ENCODE measurements around the gene GPS2. TPM values are rescaled to one million over a fixed set of nuclear protein-coding genes. Genes with fewer than 3 reads are reported as not detected.

The GPS2 gene
- total and polyA plus RNA-seq, 10 of the 15 experiments (the other 5 are each of a cell fraction or from before 2014, with no cell fraction given): 10.2 to 96.4 (median 42.5) TPM

DNA sequence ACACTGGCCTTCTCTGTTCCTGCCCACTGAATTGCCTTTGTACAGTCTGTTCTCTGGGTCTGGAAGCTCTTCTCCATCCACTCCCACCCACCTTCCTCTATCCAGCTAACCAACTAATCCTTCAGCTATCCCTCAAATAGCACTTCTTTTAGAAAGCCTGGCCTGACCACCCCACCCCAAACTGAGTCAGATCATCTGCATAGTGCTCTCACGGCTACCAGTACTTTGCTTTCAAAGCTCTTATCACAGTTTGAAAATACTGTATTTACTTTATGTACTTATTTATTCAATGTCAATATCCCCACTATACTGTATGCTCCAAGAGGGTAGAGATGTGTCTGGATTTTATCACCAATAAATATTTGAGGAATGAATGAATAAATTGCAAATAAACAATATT is 48.4 kb downstream of the GPS2 start:
- RAD21 ChIA-PET (ENCODE audit: unreplicated experiment): interaction anchor here (1.0 kb wide), 1 partner anchor 9 kb away, joined by 3 read pairs; no protein-coding TSS in a partner anchor
- Histone ChIP-seq H3K9ac (ENCODE audit: control insufficient read depth, insufficient read depth, low read length) (no peak overlapping the region), H4K20me1 (ENCODE audit: control insufficient read depth, insufficient read depth) (no peaks in the 10 kb centered on the region), H3K27ac (ENCODE audit: control insufficient read depth, insufficient read depth) (no peak overlapping the region), H3K9me3 (replicated peaks; ENCODE audit: control insufficient read depth, insufficient read depth, low read length) (no peaks in the 10 kb centered on the region), H3K4me3 (no peak overlapping the region), H3K27me3 (replicated peaks in 1 of 2; ENCODE audit: control insufficient read depth in 2 of 2, insufficient read depth in 2 of 2, low read length in 1 of 2) (peaks cover 3 to 5% of the 10 kb centered on the region in 2 experiments; a peak in 2 of 4 replicates), H3K79me2 (ENCODE audit: control insufficient read depth, insufficient read depth, low read length) (no peaks in the 10 kb centered on the region), H3K36me3 (ENCODE audit: control insufficient read depth in 2 of 2, insufficient read depth in 2 of 2, low read length in 1 of 2) (no peaks in the 10 kb centered on the region; a peak in 1 of 4 replicates), H3K4me1 (ENCODE audit: control insufficient read depth, insufficient read depth, low read length) (peaks cover 14% of the 10 kb centered on the region), H3K4me2 (ENCODE audit: control insufficient read depth, insufficient read depth) (no peak overlapping the region), H2AFZ (ENCODE audit: control insufficient read depth, low read depth, low read length) (no peak overlapping the region)
- POLR2A ChIA-PET: interaction anchor here (0.7 kb wide), 1 partner anchor 207 kb away, joined by 3 read pairs; no protein-coding TSS in a partner anchor
- no peak for FAIRE-seq
- ATAC-seq: no peak
- CTCF ChIA-PET: interaction anchor here (1.0 to 1.6 kb wide), 2 partner anchors 14 to 22 kb away, joined by 3 read pairs; partner anchors contain the start of gene SLC2A4
- no TSS peak for BruUV-seq (replicated peaks)
- TF ChIP-seq PAX5 (IDR thresholded peaks at IDR 0.05; ENCODE audit: borderline replicate concordance, low read depth, low read length) (no peak), BMI1 (IDR thresholded peaks at IDR 0.05; ENCODE audit: borderline replicate concordance) (no peak), TCF3 (IDR thresholded peaks at IDR 0.05; ENCODE audit: borderline replicate concordance, insufficient read depth, low read depth, low read length) (no peak), NFYA (IDR thresholded peaks at IDR 0.05; ENCODE audit: borderline replicate concordance, low read depth, low read length) (no peak)
- TF ChIP-seq, protein P1, sequence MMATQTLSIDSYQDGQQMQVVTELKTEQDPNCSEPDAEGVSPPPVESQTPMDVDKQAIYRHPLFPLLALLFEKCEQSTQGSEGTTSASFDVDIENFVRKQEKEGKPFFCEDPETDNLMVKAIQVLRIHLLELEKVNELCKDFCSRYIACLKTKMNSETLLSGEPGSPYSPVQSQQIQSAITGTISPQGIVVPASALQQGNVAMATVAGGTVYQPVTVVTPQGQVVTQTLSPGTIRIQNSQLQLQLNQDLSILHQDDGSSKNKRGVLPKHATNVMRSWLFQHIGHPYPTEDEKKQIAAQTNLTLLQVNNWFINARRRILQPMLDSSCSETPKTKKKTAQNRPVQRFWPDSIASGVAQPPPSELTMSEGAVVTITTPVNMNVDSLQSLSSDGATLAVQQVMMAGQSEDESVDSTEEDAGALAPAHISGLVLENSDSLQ (IDR thresholded peaks at IDR 0.05): no peak
- in situ Hi-C loops (cut with MboI) (no loop called here), intact Hi-C loops (cut with micrococcal nuclease; ENCODE audit: unreplicated experiment) (no loop called here)
- 44% methylated on average over 1 of the region's 1 CpG for WGBS (ENCODE audit: insufficient coverage, insufficient replicate concordance, low lambda C conversion rate, missing lambda C conversion rate)
- SMC1A ChIA-PET (ENCODE audit: uncharacterized antibody, unreplicated experiment): interaction anchor here (1.3 kb wide), 1 partner anchor 30 kb away, joined by 3 read pairs; no protein-coding TSS in a partner anchor
- no peak for DNase-seq (ENCODE audit: low read depth, low spot score)

DNA sequence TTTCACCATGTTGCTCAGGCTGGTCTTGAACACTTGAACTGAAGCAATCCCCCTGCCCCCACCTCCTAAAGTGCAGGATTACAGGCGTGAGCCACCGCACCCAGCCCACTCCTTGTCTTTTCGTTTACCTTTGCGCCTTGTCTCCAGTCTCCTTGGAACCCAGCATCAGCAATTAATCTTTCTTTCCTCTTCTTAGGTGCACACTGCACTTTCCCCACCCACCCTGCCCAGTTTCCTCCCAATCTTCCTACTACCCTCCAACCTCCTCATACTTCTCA is 51.4 kb downstream of the GPS2 start:
- Histone ChIP-seq H3K4me1 (ENCODE audit: control insufficient read depth, insufficient read depth, low read length) (peaks cover 17% of the 10 kb centered on the region), H3K4me2 (ENCODE audit: control insufficient read depth, insufficient read depth) (no peak overlapping the region), H3K36me3 (ENCODE audit: control insufficient read depth in 2 of 2, insufficient read depth in 2 of 2, low read length in 1 of 2) (no peaks in the 10 kb centered on the region; a peak in 1 of 4 replicates), H3K27me3 (replicated peaks in 1 of 2; ENCODE audit: control insufficient read depth in 2 of 2, insufficient read depth in 2 of 2, low read length in 1 of 2) (peaks cover 3 to 5% of the 10 kb centered on the region in 2 experiments; a peak in 2 of 4 replicates), H3K79me2 (ENCODE audit: control insufficient read depth, insufficient read depth, low read length) (no peaks in the 10 kb centered on the region), H2AFZ (ENCODE audit: control insufficient read depth, low read depth, low read length) (no peak overlapping the region), H3K4me3 (no peak overlapping the region), H3K9me3 (replicated peaks; ENCODE audit: control insufficient read depth, insufficient read depth, low read length) (no peaks in the 10 kb centered on the region), H4K20me1 (ENCODE audit: control insufficient read depth, insufficient read depth) (no peaks in the 10 kb centered on the region), H3K27ac (ENCODE audit: control insufficient read depth, insufficient read depth) (no peak overlapping the region), H3K9ac (ENCODE audit: control insufficient read depth, insufficient read depth, low read length) (no peak overlapping the region)
- DNase-seq (ENCODE audit: low read depth, low spot score) (no peak), ATAC-seq (no peak), FAIRE-seq (no peak)
- SMC1A ChIA-PET (ENCODE audit: uncharacterized antibody, unreplicated experiment): interaction anchor here (0.8 kb wide), 1 partner anchor 9 kb away, joined by 6 read pairs; no protein-coding TSS in a partner anchor
- POLR2A ChIA-PET: interaction anchor here (0.6 to 0.7 kb wide), 2 partner anchors 66 to 99 kb away, joined by 3 to 6 read pairs; no protein-coding TSS in a partner anchor
- intact Hi-C loops (cut with micrococcal nuclease; ENCODE audit: unreplicated experiment): no loop called here
- in situ Hi-C loops (cut with MboI): no loop called here
- BruUV-seq (replicated peaks): no TSS peak
- WGBS (ENCODE audit: insufficient coverage, insufficient replicate concordance, low lambda C conversion rate, missing lambda C conversion rate): 55% methylated on average over 4 of the region's 4 CpGs
- CTCF ChIA-PET: interaction anchor here (1.1 kb wide), 1 partner anchor 43 kb away, joined by 4 read pairs; no protein-coding TSS in a partner anchor
- RAD21 ChIA-PET (ENCODE audit: unreplicated experiment): no interaction called here
- TF ChIP-seq BHLHE40 (IDR thresholded peaks at IDR 0.05; ENCODE audit: borderline replicate concordance in 1 of 2, low read depth in 2 of 2, low read length in 1 of 2) (no peak), HDGF (IDR thresholded peaks at IDR 0.05) (no peak), ZNF274 (IDR thresholded peaks at IDR 0.05; ENCODE audit: insufficient read depth, insufficient read length) (no peak), TCF12 (IDR thresholded peaks at IDR 0.05; ENCODE audit: low read depth, low read length) (no peak)
- TF ChIP-seq, protein P2, sequence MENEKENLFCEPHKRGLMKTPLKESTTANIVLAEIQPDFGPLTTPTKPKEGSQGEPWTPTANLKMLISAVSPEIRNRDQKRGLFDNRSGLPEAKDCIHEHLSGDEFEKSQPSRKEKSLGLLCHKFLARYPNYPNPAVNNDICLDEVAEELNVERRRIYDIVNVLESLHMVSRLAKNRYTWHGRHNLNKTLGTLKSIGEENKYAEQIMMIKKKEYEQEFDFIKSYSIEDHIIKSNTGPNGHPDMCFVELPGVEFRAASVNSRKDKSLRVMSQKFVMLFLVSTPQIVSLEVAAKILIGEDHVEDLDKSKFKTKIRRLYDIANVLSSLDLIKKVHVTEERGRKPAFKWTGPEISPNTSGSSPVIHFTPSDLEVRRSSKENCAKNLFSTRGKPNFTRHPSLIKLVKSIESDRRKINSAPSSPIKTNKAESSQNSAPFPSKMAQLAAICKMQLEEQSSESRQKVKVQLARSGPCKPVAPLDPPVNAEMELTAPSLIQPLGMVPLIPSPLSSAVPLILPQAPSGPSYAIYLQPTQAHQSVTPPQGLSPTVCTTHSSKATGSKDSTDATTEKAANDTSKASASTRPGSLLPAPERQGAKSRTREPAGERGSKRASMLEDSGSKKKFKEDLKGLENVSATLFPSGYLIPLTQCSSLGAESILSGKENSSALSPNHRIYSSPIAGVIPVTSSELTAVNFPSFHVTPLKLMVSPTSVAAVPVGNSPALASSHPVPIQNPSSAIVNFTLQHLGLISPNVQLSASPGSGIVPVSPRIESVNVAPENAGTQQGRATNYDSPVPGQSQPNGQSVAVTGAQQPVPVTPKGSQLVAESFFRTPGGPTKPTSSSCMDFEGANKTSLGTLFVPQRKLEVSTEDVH (IDR thresholded peaks at IDR 0.05; ENCODE audit: low read depth, partially characterized antibody): no peak
- TF ChIP-seq, protein P1 (IDR thresholded peaks at IDR 0.05): no peak

Data from GM12878 (cell line).